Measurements from ENCODE around the gene GTF2A1.
"Not testable (repeated sequence)": the region's sequence is repeated elsewhere in the genome, so short reads cannot be mapped to it uniquely, and the experiment has no call there.

Gene GTF2A1

DNA sequence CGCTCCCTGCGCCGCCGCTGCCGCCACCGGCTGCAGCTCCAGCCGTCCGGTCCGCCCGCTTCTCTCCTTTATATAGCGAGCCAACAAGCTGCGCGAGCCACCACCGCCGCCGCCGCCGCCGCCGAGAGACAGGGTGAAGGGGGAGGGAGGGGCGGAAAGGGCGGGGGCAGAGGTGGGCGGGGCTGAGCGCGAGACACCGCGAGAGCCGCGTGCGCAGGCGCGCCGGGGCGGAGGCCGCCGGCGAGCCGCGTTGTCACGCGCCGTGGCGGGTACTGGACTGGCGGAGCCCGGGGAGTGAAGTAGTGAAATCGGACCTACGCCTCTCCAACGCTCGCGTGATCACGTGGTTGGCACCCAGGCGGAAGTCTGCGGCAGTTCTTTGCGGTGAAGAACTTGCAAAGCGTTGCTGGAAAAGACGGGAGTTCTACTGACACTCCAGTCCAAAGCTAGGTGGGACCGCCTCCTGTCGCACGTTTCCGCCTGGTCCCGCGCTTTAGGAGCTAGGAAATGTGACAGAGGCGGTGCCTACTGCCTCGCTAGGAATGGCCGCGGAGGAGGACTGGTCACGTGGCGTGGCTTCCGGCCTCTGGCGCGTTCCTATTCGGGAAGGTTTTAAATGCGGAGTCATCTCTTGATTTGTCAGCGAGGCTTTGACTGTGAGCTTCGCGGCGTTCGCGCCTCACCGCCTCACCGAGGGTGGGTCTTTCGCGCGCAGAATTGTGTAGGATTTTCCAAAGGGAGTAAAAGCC, at the start of gene GTF2A1:
Gene GTF2A1, minus strand, starts transcription at position 130 of the 749 bp plus-strand sequence. CDS start 441 bp downstream, outside the sequence.
- peak; percentile 96 for DNase-seq

- DNase-seq, result no peak
These were observed 49.2 kb upstream of the GTF2A1 start for GRCh38 chr14:81269979-81270375.

- DNase-seq, result peak in 1 of 2 donors; percentile 53
These were observed 48.6 kb upstream of the GTF2A1 start for GRCh38 chr14:81269100-81269978.

- DNase-seq, result no peak
These were observed 47.3 kb upstream of the GTF2A1 start for GRCh38 chr14:81268016-81268416.

DNA sequence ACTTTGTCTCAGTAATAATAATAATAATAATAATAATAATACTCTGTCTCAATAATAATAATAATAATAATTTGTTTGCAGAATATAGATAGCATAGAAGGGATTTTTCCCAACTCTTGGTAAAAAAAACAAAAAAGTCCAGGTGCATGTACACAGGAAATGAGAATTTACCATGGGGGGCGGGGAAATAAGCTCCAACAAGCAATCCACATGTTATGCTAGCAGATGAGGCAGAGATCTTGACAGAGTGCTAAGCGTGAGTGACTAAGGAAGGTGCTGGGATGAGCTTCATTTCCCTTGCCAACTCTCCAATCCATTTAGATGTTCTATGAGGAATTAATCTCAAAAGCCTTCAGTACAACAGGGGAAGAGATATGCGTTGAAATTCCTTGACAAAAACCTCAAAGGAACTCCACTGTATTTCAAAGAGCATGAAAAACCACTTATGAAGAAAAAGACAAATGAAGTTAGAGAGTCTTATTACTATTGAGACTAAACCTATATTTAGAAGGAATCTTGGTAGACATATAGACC, 44.9 kb upstream of the GTF2A1 start:
- DNase-seq, result no peak

- no peak for DNase-seq
These were observed 43.9 kb upstream of the GTF2A1 start for GRCh38 chr14:81264671-81265070.

DNA sequence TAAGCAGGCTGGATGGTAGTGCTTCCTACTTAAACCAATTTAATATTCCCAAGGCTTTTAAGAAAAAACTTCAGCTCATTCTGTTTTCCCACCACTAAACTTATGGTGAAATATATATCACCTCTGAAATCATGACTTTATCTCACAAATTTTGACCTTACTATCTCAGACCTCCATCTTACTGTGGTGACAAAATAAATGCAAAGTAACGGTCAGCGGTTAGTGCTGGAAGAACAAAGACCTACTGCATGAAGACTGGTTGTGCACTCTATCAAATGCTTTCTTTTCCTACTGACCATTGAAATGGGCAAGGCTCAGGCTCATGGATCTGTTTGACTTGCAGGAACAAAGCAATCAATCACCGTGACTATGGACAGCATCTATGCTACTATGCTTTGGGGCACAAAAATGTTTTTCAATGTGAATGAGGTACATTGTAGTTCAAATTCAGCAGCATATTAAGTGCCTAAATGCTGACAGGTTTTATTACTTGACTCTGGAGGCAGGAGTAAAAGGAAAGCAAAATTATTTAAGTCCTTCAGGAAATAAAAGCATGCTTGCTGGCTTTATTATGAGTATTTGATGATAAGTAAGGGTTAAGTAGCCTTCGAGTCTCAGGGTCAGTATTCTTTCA, 43.1 kb upstream of the GTF2A1 start:
- DNase-seq, result no peak

GRCh38 chr14:81261176-81261575, 40.4 kb upstream of the GTF2A1 start:
- no peak for DNase-seq

DNA sequence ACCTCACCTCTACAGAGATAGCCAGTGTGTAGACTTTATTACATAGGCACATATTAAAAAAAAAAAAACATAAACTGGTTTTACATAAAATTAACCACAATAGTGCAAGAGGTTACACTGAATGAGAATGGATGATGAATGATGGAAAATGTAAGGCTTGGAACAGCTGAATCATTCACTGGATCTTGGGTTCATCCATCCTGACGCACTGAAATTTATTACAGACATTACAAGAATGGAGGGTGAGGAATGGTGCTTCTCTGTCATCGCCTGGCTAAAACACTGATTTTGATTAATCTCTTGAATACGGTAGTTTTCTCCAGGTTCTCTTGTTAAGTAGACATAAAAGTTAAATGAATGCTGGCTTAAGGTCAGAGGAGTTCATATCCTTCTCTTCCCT, 40.0 kb upstream of the GTF2A1 start:
- no peak for DNase-seq

GRCh38 chr14:81256289-81256960, 35.7 kb upstream of the GTF2A1 start:
- DNase-seq, result no peak

- no peak for DNase-seq
These were observed 31.5 kb upstream of the GTF2A1 start for GRCh38 chr14:81252278-81252677.

GRCh38 chr14:81247271-81247766, 26.6 kb upstream of the GTF2A1 start:
- DNase-seq, result no peak

- no peak for DNase-seq
These were observed 25.9 kb upstream of the GTF2A1 start for GRCh38 chr14:81246461-81247270.

DNA sequence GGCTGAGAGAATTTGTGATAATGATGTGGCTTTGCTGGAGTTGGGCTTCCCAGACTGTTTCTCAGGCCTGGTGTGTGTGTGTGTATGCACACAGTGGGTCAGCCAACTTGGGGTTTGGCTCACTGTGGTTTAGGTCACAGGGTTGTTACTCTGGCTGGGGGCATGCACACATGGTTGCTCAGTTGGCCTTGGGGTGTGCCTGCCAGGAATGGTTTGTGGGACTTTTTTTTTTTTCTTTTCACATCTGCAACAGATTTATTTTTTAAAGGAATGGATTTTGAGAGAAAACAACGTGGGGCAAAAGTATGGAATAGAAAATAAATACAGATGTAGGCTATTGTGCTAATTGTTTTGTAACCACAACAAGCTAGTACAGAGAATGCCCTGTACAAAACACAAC, 25.0 kb upstream of the GTF2A1 start:
- DNase-seq, result no peak

DNA sequence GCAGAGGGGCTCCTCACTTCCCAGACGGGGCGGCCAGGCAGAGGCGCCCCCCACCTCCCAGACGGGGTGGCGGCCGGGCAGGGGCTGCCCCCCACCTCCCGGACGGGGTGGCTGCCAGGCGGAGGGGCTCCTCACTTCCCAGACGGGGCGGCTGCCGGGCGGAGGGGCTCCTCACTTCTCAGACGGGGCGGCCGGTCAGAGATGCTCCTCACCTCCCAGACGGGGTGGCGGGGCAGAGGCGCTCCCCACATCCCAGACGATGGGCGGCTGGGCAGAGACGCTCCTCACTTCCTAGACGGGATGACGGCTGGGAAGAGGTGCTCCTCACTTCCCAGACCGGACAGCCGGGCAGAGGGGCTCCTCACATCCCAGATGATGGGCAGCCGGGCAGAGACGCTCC, 23.7 kb upstream of the GTF2A1 start:
- DNase-seq, result not testable (repeated sequence)

DNA sequence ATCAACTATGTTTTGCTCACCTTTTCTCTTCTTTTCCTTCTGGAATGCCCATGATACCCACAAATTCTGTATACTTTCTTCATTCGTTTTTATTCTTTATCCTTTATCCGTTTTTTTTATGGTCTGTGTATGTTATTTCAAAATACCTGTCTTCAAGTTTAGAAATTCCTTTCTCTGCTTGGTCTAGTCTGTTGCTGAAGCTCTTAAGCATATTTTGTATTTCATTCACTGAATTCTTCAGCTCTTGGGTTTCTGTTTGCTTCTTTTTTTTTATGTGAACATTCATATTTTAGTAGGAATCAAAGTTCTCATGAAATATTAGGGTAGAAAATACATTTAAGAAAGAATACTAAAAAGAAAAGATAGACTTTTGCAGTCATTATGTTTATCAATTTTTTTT, 22.7 kb upstream of the GTF2A1 start:
- no peak for DNase-seq

- not testable (repeated sequence) for DNase-seq
These were observed 16.1 kb upstream of the GTF2A1 start for GRCh38 chr14:81236849-81237248.

GRCh38 chr14:81236138-81236537, 15.4 kb upstream of the GTF2A1 start:
- no peak for DNase-seq

- no peak for DNase-seq
These were observed 14.3 kb upstream of the GTF2A1 start for GRCh38 chr14:81235096-81235495.

- DNase-seq, result no peak
These were observed 13.5 kb upstream of the GTF2A1 start for GRCh38 chr14:81234278-81234677.

GRCh38 chr14:81233615-81234014, 12.9 kb upstream of the GTF2A1 start:
- no peak for DNase-seq

DNA sequence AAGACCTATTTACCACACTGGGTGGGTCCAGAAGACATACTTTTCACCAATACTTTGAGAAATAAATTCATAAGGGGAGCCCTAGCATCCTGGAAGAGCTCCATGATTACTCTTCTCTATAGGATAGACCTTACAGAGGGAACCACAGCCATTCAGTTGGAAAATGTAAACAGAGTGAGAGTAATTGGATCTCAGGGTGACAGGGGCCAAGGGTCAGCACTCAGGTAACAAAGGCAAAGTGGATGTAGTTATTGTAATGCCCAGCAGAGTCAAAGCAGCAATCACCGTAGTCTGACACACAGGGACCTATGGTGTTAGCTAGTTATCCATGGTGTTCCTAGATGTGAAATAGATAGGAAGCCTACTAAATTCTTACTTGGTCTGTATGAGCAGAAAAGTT, 10.8 kb upstream of the GTF2A1 start:
- DNase-seq, result no peak

Measured in CD4-positive, alpha-beta T cell treated with Interleukin-4 for 1 hour (primary cell).